GM12878 (cell line): ENCODE data around the gene ACSS1. TPM values are rescaled to one million over a fixed set of nuclear protein-coding genes. Genes with fewer than 3 reads are reported as not detected.

ENCODE experiments used
- ATAC-seq: fragments of 200-7000 bp; cut with Tn5 transposase; 3 replicates; pipeline ENCODE4 v1.9.1; 2020; ENCODE audit warnings: mild to moderate bottlenecking, moderate library complexity
- BruUV-seq: library from RNA; stranded (reverse); fragments of 400-500 nt; replicated peaks from 2 replicates; lab custom pipeline; 2021; lab: Mats Ljungman, UMichigan
- CTCF ChIA-PET: fragments of 300-600 bp; sonication (Branson Sonifier 250); formaldehyde crosslinking; extraction: SDS; loops from one replicate; lab custom pipeline; 2021; ENCODE audit warnings: inconsistent platforms; lab: Yijun Ruan, JAX
- POLR2A ChIA-PET: fragments of 350-600 bp; formaldehyde crosslinking; extraction: SDS; loops from one replicate; lab custom pipeline; 2021; ENCODE audit warnings: inconsistent platforms; lab: Charles Lee
- RAD21 ChIA-PET: fragments of 300-600 bp; sonication (Branson Sonifier 250); formaldehyde crosslinking; loops from one replicate; lab custom pipeline; 2023; ENCODE audit warnings: antibody characterized with exemption; ENCODE audit not compliant: unreplicated experiment; lab: Charles Lee
- SMC1A ChIA-PET: fragments of 300-600 bp; sonication (Branson Sonifier 250); formaldehyde crosslinking; loops from one replicate; lab custom pipeline; 2023; ENCODE audit not compliant: unreplicated experiment, uncharacterized antibody; lab: Charles Lee
- DNase-seq: peaks from one replicate; pipeline ENCODE4 v3.0.0-alpha.2; 2011; ENCODE audit warnings: low read depth, low spot score
- FAIRE-seq: peaks from 3 replicates; lab custom pipeline; 2011; peaks lifted over from hg19 to GRCh38; lab: Jason Lieb, UNC
- H2AFZ ChIP-seq: 2 replicates; pipeline ENCODE4 v1.6.0; 2011; ENCODE audit warnings: low read depth, low read length, control low read depth; ENCODE audit not compliant: control insufficient read depth
- H3K27ac ChIP-seq: 2 replicates; pipeline ENCODE4 v1.5.1; 2011; ENCODE audit warnings: control low read depth; ENCODE audit not compliant: control insufficient read depth, insufficient read depth
- H3K27me3 ChIP-seq, 2 experiments: replicated peaks in 1 of 2; 2 replicates each; pipeline versions ENCODE4 v1.6.0 to v1.6.1; 2011; ENCODE audit warnings: low read length in 1 of 2; ENCODE audit not compliant: control insufficient read depth in 2 of 2, insufficient read depth in 2 of 2
- H3K36me3 ChIP-seq, 2 experiments: 2 replicates each; pipeline ENCODE4 v1.5.1; 2011; ENCODE audit warnings: low read length in 1 of 2; ENCODE audit not compliant: control insufficient read depth in 2 of 2, insufficient read depth in 2 of 2
- H3K4me1 ChIP-seq: 2 replicates; pipeline ENCODE4 v1.6.1; 2011; ENCODE audit warnings: mild to moderate bottlenecking, low read length, moderate library complexity, mixed read lengths; ENCODE audit not compliant: control insufficient read depth, insufficient read depth
- H3K4me2 ChIP-seq: 2 replicates; pipeline ENCODE4 v1.6.0; 2011; ENCODE audit warnings: control low read depth; ENCODE audit not compliant: control insufficient read depth, insufficient read depth
- H3K4me3 ChIP-seq: fragments of 200-600 bp; sonication (generic); 2 replicates; pipeline ENCODE4 v1.5.1; 2016
- H3K79me2 ChIP-seq: 2 replicates; pipeline ENCODE4 v1.6.0; 2011; ENCODE audit warnings: low read length; ENCODE audit not compliant: control insufficient read depth, insufficient read depth
- H3K9ac ChIP-seq: 2 replicates; pipeline ENCODE4 v1.8.0; 2011; ENCODE audit warnings: low read length, control low read depth, mixed read lengths; ENCODE audit not compliant: control insufficient read depth, insufficient read depth
- H3K9me3 ChIP-seq: replicated peaks from 3 replicates; pipeline ENCODE4 v1.5.1; 2011; ENCODE audit warnings: mild to moderate bottlenecking, low read length; ENCODE audit not compliant: control insufficient read depth, insufficient read depth
- H4K20me1 ChIP-seq: 2 replicates; pipeline ENCODE4 v1.6.0; 2011; ENCODE audit not compliant: control insufficient read depth, insufficient read depth
- ATF7 ChIP-seq: fragments of 450-650 bp; IDR thresholded peaks from 2 replicates; pipeline ENCODE4 v1.6.1; 2016; ENCODE audit warnings: low read depth, mild to moderate bottlenecking
- BCL11A ChIP-seq: IDR thresholded peaks from 2 replicates; pipeline ENCODE4 v1.6.1; 2011; ENCODE audit warnings: low read depth, low read length
- CBFB ChIP-seq: IDR thresholded peaks from 2 replicates; pipeline ENCODE4 v1.6.1; 2016; ENCODE audit warnings: antibody characterized with exemption, low read depth
- IRF4 ChIP-seq: IDR thresholded peaks from 2 replicates; pipeline ENCODE4 v1.6.1; 2011; ENCODE audit warnings: low read depth, low read length
- LARP7 ChIP-seq: fragments of 450-650 bp; IDR thresholded peaks from 2 replicates; pipeline ENCODE4 v1.6.1; 2017; ENCODE audit warnings: mild to moderate bottlenecking
- MTA3 ChIP-seq: IDR thresholded peaks from 2 replicates; pipeline ENCODE4 v1.6.1; 2012; ENCODE audit warnings: low read length, inconsistent platforms, borderline replicate concordance
- MYB ChIP-seq: fragments of 150-350 bp; IDR thresholded peaks from 2 replicates; pipeline ENCODE4 v1.6.1; 2014; ENCODE audit warnings: mild to moderate bottlenecking, low read depth, low read length, borderline replicate concordance
- MYC ChIP-seq: IDR thresholded peaks from 2 replicates; pipeline ENCODE4 v1.6.1; 2011; ENCODE audit warnings: mild to moderate bottlenecking, low read length, moderate library complexity, inconsistent platforms; ENCODE audit not compliant: insufficient read depth, insufficient replicate concordance, insufficient read length, severe bottlenecking
- NFIC ChIP-seq: IDR thresholded peaks from 2 replicates; pipeline ENCODE4 v1.6.1; 2012; ENCODE audit warnings: low read depth, mild to moderate bottlenecking, inconsistent platforms, low read length, moderate library complexity
- NRF1 ChIP-seq: conservative IDR thresholded peaks from 2 replicates; pipeline ENCODE4 v1.6.1; 2011; ENCODE audit warnings: mild to moderate bottlenecking, low read depth, low read length, improper control_type of control experiment
- SIX5 ChIP-seq: IDR thresholded peaks from 2 replicates; pipeline ENCODE4 v1.6.1; 2011; ENCODE audit warnings: mild to moderate bottlenecking, low read depth, low read length, moderate library complexity; ENCODE audit not compliant: severe bottlenecking
- SREBF2 ChIP-seq: IDR thresholded peaks from 2 replicates; pipeline ENCODE4 v1.6.1; 2012; ENCODE audit warnings: mild to moderate bottlenecking, low read length
- ZNF384 ChIP-seq: IDR thresholded peaks from 2 replicates; pipeline ENCODE4 v1.6.1; 2012; ENCODE audit warnings: low read depth, mild to moderate bottlenecking, low read length, improper control_type of control experiment, borderline replicate concordance
- WGBS: methylation state at CpG from one replicate; pipeline ENCODE4 v1.1.6; 2016; ENCODE audit warnings: low lambda C conversion rate; ENCODE audit not compliant: insufficient replicate concordance, insufficient coverage; ENCODE audit errors: missing lambda C conversion rate; 5-methylcytosine and 5-hydroxymethylcytosine counted together
- in situ Hi-C: fragments of 300-500 bp; cut with MboI; formaldehyde crosslinking; loops from 9 replicates; pipeline ENCODE4 v1.14.3; 2018; ENCODE audit warnings: mixed read lengths
- intact Hi-C: fragments of 100-400 bp; cut with micrococcal nuclease; formaldehyde crosslinking; loops from one replicate; pipeline ENCODE4 v1.14.2; 2022; ENCODE audit not compliant: unreplicated experiment
- polyA plus RNA-seq, 11 experiments: library from polyadenylated mRNA; depleted of rRNA in 4 of 11; unstranded in 6 of 11; stranded (reverse) in 5 of 11; fragments of >200 nt; fragmentation: Nextera tagmentation in 4 of 11; fragmentation: Illumina TruSeq in 1 of 11; extraction: Ambion mirVana in 4 of 11; extraction: Trizol in 1 of 11; gene quantifications; 1 replicate in 1 of 11; 2 replicates in 10 of 11; pipeline versions ENCODE4 v1.2.1 to v1.2.3, GENCODE V29; 2011 to 2016; ENCODE audit warnings: inconsistent platforms in 2 of 11, missing spikeins in 2 of 11, low read depth in 1 of 11
- total RNA-seq, 4 experiments: library from RNA; depleted of rRNA in 3 of 4; stranded (reverse); fragments of >200 nt in 3 of 4; fragmentation: Illumina TruSeq in 1 of 4; extraction: Trizol in 1 of 4; gene quantifications; 2 replicates each; pipeline versions ENCODE4 v1.2.1 to v1.2.3, GENCODE V29; 2013 to 2021
- TF ChIP-seq, protein P1 (sequence below): fragments of 450-650 bp; formaldehyde crosslinking; IDR thresholded peaks from 2 replicates; pipeline ENCODE4 v1.4.0; 2022; ENCODE audit warnings: mild to moderate bottlenecking, moderate library complexity

ACSS1 gene
- total and polyA plus RNA-seq, 10 of the 15 experiments (the other 5 are each of a cell fraction or from before 2014, with no cell fraction given) = 1.3 to 44.9 (median 31.1) TPM

DNA sequence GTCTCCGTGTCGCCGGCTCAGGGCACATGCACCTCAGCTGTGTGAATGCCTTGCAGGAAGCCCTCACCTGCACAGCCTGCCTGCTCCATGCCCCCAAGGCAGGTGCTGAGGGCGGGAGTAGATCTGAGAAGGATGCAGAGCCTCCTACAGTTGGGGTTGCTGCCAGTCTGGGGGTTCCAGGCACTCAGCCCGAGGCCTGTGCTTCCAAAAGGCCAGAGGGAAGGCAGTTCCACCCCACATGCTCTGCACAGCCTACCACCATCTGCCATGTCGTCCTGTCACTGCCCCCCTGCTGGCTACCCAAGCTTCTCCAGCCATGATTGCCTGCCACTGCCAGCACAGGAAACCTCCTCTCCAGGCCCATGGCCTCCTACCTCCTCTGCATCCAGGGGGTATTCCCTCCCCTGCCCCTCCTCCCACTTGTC, 19.3 kb downstream of the ACSS1 start:
- CTCF ChIA-PET = no interaction called here
- Histone ChIP-seq H3K9ac (no peak overlapping the region), H2AFZ (no peak overlapping the region), H3K4me1 (peaks cover 41% of the 10 kb centered on the region), H3K79me2 (peaks cover 2% of the 10 kb centered on the region), H4K20me1 (no peaks in the 10 kb centered on the region), H3K27me3 (no peaks in the 10 kb centered on the region), H3K27ac (no peak overlapping the region), H3K36me3 (no peaks in the 10 kb centered on the region; a peak in 1 of 4 replicates), H3K9me3 (no peaks in the 10 kb centered on the region), H3K4me2 (no peak overlapping the region), H3K4me3 (no peak overlapping the region)
- TF ChIP-seq MYC = no peak
- no peak for TF ChIP-seq SREBF2
- no peak for TF ChIP-seq SIX5
- TF ChIP-seq ZNF384 = no peak
- no peak for TF ChIP-seq MTA3
- no peak for TF ChIP-seq MYB
- no peak for TF ChIP-seq NRF1
- no peak for TF ChIP-seq LARP7
- TF ChIP-seq IRF4 = no peak
- no peak for TF ChIP-seq BCL11A
- no peak for TF ChIP-seq NFIC
- TF ChIP-seq CBFB = no peak
- no peak for TF ChIP-seq ATF7
- TF ChIP-seq, protein P1, sequence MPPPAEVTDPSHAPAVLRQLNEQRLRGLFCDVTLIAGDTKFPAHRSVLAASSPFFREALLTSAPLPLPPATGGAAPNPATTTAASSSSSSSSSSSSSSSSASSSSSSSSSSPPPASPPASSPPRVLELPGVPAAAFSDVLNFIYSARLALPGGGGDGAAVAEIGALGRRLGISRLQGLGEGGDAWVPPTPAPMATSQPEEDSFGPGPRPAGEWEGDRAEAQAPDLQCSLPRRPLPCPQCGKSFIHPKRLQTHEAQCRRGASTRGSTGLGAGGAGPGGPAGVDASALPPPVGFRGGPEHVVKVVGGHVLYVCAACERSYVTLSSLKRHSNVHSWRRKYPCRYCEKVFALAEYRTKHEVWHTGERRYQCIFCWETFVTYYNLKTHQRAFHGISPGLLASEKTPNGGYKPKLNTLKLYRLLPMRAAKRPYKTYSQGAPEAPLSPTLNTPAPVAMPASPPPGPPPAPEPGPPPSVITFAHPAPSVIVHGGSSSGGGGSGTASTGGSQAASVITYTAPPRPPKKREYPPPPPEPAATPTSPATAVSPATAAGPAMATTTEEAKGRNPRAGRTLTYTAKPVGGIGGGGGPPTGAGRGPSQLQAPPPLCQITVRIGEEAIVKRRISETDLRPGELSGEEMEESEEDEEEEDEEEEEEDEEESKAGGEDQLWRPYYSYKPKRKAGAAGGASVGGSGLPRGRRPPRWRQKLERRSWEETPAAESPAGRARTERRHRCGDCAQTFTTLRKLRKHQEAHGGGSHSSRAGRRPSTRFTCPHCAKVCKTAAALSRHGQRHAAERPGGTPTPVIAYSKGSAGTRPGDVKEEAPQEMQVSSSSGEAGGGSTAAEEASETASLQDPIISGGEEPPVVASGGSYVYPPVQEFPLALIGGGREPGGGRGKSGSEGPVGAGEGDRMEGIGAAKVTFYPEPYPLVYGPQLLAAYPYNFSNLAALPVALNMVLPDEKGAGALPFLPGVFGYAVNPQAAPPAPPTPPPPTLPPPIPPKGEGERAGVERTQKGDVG (CRISPR knock-in tag) = no peak
- ATAC-seq = no peak
- FAIRE-seq = no peak
- SMC1A ChIA-PET = no interaction called here
- WGBS = 85% methylated on average over 5 of the region's 6 CpGs
- DNase-seq = no peak
- intact Hi-C loops (no loop called here), in situ Hi-C loops (no loop called here)
- RAD21 ChIA-PET = interaction anchor here (1.0 kb wide), 1 partner anchor 19 kb away, joined by 3 read pairs; the partner anchor contains the start of gene ACSS1
- POLR2A ChIA-PET = no interaction called here
- no TSS peak for BruUV-seq
